ENCODE results near the gene MADD. TPM values are rescaled to one million over a fixed set of nuclear protein-coding genes. Genes with fewer than 3 reads are reported as not detected.
"Not testable (repeated sequence)": the region's sequence is repeated elsewhere in the genome, so short reads cannot be mapped to it uniquely, and the experiment has no call there.

The MADD gene
- total RNA-seq, 1 donor from 2014 or later, result 31.7 TPM

- no peak overlapping the region for H3K27ac ChIP-seq
- no peak for DNase-seq (ENCODE audit: low spot score in 2 of 2)
- H3K9me3 ChIP-seq, result no peaks in the 10 kb centered on the region
- intact Hi-C loops (cut with DNase I), result no loop called here
- H3K4me3 ChIP-seq, result no peak overlapping the region
- TF ChIP-seq, protein P1, sequence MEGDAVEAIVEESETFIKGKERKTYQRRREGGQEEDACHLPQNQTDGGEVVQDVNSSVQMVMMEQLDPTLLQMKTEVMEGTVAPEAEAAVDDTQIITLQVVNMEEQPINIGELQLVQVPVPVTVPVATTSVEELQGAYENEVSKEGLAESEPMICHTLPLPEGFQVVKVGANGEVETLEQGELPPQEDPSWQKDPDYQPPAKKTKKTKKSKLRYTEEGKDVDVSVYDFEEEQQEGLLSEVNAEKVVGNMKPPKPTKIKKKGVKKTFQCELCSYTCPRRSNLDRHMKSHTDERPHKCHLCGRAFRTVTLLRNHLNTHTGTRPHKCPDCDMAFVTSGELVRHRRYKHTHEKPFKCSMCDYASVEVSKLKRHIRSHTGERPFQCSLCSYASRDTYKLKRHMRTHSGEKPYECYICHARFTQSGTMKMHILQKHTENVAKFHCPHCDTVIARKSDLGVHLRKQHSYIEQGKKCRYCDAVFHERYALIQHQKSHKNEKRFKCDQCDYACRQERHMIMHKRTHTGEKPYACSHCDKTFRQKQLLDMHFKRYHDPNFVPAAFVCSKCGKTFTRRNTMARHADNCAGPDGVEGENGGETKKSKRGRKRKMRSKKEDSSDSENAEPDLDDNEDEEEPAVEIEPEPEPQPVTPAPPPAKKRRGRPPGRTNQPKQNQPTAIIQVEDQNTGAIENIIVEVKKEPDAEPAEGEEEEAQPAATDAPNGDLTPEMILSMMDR (IDR thresholded peaks at IDR 0.05), result no peak
- no peaks in the 10 kb centered on the region for H3K4me1 ChIP-seq
- H3K36me3 ChIP-seq, result peaks cover 0 to 10% of the 10 kb centered on the region in 2 donors
- H3K27me3 ChIP-seq, result no peaks in the 10 kb centered on the region
These were observed 63.6 kb downstream of the MADD start for GRCh38 chr11:47333526-47333845.

GRCh38 chr11:47333886-47334443 is 64.0 kb downstream of the MADD start:
- Histone ChIP-seq H3K36me3 (peaks cover 0 to 5% of the 10 kb centered on the region in 2 donors), H3K27ac (no peak overlapping the region), H3K4me1 (no peaks in the 10 kb centered on the region), H3K4me3 (no peak overlapping the region), H3K27me3 (no peaks in the 10 kb centered on the region), H3K9me3 (no peaks in the 10 kb centered on the region)
- DNase-seq (ENCODE audit: low spot score in 2 of 2), result no peak
- TF ChIP-seq, protein P1 (IDR thresholded peaks at IDR 0.05), result no peak
- intact Hi-C loops (cut with DNase I), result no loop called here

- H3K27me3 ChIP-seq; intact Hi-C loops (cut with DNase I); DNase-seq (ENCODE audit: low spot score in 2 of 2); H3K36me3 ChIP-seq; H3K27ac ChIP-seq; H3K4me3 ChIP-seq; H3K4me1 ChIP-seq; H3K9me3 ChIP-seq: not testable (repeated sequence)
These were observed 64.9 kb downstream of the MADD start for GRCh38 chr11:47334699-47335411.

GRCh38 chr11:47335733-47336132 is 65.8 kb downstream of the MADD start:
- TF ChIP-seq, protein P1 (IDR thresholded peaks at IDR 0.05), result no peak
- no peaks in the 10 kb centered on the region for H3K9me3 ChIP-seq
- no peaks in the 10 kb centered on the region for H3K4me1 ChIP-seq
- intact Hi-C loops (cut with DNase I), result no loop called here
- H3K4me3 ChIP-seq, result no peak overlapping the region
- H3K27ac ChIP-seq, result no peak overlapping the region
- H3K36me3 ChIP-seq, result no peaks in the 10 kb centered on the region
- no peaks in the 10 kb centered on the region for H3K27me3 ChIP-seq
- DNase-seq (ENCODE audit: low spot score in 2 of 2), result no peak

DNA sequence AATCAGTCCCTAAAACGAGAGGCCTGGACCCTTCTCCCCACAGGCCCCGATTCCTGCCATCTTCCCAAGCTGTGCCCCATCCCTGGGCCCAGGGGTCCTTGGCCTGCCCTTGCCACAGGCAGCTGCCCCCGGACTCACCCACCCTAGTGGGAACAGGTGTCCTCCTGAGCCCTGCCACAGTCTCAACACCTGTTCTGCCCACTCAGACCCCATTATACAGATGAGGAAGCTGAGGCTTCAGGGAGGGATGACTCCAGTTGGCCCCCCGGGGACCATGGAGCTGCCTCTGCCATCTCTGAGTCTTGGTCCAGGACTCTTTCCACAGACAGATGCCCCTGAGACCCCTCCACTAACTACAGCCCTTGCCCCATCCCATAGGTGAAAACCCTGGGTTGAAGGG is 66.7 kb downstream of the MADD start:
- Histone ChIP-seq H3K27me3 (no peaks in the 10 kb centered on the region), H3K27ac (no peak overlapping the region), H3K4me1 (no peaks in the 10 kb centered on the region), H3K36me3 (no peaks in the 10 kb centered on the region), H3K4me3 (no peak overlapping the region), H3K9me3 (no peaks in the 10 kb centered on the region)
- TF ChIP-seq, protein P1 (IDR thresholded peaks at IDR 0.05), result no peak
- DNase-seq (ENCODE audit: low spot score in 2 of 2), result no peak
- intact Hi-C loops (cut with DNase I), result no loop called here

DNA sequence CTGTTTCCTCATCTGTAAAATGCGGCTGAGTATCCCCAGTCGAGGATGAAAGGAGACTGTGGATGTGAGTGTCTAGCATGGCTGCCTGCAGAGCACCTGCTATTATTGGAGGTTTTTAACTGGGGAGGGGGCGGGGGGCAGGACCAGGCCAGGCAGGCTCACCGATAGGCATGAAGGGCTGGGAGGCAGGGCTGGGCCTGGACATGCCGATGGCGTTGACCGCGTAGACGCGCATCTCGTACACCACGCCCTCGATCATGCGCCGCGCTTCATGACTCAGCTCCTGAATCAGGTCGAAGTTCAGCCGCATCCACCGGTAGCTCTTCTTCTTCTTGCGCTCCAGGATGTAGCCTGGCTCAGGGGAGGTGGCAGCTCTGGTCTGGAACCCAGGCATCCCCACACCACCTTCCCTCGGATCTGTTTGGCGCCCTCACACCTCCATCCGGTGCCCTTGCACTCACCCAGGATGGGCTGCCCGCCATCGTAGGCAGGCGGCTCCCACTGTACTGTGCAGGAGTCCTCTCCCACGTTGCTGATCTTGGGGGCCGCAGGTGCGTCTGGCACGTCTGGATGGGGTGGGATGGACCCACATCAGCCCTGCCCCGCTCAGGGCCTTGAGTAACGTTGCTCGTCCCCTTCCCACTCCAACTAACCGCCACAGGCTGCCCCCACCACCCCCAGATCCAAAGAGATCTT is 67.4 kb downstream of the MADD start:
- Histone ChIP-seq H3K4me3 (no peak overlapping the region), H3K4me1 (no peaks in the 10 kb centered on the region), H3K9me3 (no peaks in the 10 kb centered on the region), H3K27me3 (no peaks in the 10 kb centered on the region), H3K36me3 (no peaks in the 10 kb centered on the region), H3K27ac (no peak overlapping the region)
- TF ChIP-seq, protein P1 (IDR thresholded peaks at IDR 0.05), result no peak
- intact Hi-C loops (cut with DNase I), result no loop called here
- no peak for DNase-seq (ENCODE audit: low spot score in 2 of 2)
